ENCODE measurements around the gene OPTC.

GRCh38 chr1:203534012-203534411 lies 40.1 kb downstream of the OPTC start:
- TF ChIP-seq CTCF (IDR thresholded peaks at IDR 0.05) (no peak), POLR2A (IDR thresholded peaks at IDR 0.05) (no peak)

Measured in heart left ventricle (tissue), 13 donors.